ENCODE measurements around the gene GAB3.

DNA sequence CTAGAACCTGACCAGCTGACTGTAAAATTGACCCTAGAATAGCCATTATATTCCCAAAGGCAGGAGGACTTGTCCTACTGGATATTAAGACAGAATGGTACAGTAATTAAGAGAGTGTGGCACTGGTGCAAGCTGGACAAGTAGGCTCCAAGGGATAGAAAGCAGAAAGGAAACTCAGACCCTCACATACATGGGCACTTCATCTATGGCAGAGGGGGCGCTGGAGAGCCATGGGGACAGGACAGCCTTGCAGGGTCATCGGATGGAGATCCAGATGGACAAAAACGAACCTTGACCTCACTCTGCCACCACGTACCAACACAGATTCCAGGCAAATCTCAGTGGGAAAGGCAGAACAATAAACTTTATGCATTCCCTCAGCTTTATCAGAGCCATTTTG is 40.6 kb downstream of the GAB3 start:
- TF ChIP-seq, protein P1, sequence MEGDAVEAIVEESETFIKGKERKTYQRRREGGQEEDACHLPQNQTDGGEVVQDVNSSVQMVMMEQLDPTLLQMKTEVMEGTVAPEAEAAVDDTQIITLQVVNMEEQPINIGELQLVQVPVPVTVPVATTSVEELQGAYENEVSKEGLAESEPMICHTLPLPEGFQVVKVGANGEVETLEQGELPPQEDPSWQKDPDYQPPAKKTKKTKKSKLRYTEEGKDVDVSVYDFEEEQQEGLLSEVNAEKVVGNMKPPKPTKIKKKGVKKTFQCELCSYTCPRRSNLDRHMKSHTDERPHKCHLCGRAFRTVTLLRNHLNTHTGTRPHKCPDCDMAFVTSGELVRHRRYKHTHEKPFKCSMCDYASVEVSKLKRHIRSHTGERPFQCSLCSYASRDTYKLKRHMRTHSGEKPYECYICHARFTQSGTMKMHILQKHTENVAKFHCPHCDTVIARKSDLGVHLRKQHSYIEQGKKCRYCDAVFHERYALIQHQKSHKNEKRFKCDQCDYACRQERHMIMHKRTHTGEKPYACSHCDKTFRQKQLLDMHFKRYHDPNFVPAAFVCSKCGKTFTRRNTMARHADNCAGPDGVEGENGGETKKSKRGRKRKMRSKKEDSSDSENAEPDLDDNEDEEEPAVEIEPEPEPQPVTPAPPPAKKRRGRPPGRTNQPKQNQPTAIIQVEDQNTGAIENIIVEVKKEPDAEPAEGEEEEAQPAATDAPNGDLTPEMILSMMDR (IDR thresholded peaks at IDR 0.05): no peak; the same call in 1 of the 2 replicates
- no peak for TF ChIP-seq ZFX (IDR thresholded peaks at IDR 0.05; ENCODE audit: borderline replicate concordance)

Data from 22Rv1 (cell line).